ENCODE measurements around the gene MEI1. TPM values are rescaled to one million over a fixed set of nuclear protein-coding genes. Genes with fewer than 3 reads are reported as not detected.
"Not testable (repeated sequence)": the region's sequence is repeated elsewhere in the genome, so short reads cannot be mapped to it uniquely, and the experiment has no call there.

The MEI1 gene
- total RNA-seq, 2 donors from 2014 or later: 1.4 to 4.3 TPM

DNA sequence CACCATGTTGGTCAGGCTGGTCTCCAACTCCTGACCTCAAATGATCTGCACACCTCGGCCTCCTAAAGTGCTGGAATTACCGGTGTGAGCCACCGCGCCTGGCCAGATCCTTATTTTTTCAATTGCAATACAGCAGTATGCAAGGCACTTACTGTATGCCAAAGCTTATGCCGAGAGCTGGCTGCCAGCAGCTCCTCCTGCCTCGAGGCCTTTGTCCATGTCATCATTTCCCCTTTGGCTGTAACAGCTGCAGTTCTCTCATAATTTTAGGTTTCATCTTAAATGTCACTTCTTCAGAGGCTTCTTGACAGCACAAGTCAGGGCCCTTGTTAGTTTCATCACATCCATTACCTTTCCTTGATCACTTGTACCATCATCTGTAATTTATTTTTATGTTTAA is 132.1 kb downstream of the MEI1 start:
- intact Hi-C loops (cut with DNase I): no loop called here
- no peak for DNase-seq (ENCODE audit: low spot score)

DNA sequence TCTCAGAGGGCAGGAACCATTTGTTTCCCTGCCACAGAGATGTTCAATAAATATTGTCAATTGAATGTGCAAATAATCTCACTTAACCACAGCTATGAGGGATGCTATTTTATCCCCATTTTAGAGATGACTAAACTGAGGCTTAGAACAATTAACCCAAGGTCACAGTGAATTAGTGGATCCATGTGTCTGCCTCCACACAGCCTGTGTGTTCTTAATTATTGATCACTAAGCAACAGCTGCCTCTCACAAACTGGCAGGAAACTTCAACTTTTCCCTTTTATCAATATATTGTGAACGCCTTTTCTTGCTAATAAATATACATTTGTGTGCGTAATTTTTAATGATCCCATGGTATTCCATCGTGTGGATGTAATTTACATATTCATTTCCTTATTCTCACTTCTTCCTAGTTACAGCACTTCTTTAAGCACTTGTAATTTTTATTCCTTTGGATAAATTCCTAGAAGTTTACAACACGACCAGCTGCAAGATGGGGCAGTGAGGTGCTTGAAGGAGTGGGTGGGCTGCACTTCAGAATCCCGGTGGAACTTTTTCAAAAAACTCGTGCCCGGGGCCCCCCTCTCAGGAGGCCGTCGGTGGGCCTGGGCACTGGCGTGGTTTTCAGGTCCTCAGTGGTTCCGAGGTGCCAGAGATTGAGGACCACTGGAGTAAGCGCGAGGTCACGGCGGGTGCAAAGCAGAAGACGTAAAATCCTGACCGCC is 132.7 kb downstream of the MEI1 start:
- intact Hi-C loops (cut with DNase I): no loop called here
- no peak for DNase-seq (ENCODE audit: low spot score)

DNA sequence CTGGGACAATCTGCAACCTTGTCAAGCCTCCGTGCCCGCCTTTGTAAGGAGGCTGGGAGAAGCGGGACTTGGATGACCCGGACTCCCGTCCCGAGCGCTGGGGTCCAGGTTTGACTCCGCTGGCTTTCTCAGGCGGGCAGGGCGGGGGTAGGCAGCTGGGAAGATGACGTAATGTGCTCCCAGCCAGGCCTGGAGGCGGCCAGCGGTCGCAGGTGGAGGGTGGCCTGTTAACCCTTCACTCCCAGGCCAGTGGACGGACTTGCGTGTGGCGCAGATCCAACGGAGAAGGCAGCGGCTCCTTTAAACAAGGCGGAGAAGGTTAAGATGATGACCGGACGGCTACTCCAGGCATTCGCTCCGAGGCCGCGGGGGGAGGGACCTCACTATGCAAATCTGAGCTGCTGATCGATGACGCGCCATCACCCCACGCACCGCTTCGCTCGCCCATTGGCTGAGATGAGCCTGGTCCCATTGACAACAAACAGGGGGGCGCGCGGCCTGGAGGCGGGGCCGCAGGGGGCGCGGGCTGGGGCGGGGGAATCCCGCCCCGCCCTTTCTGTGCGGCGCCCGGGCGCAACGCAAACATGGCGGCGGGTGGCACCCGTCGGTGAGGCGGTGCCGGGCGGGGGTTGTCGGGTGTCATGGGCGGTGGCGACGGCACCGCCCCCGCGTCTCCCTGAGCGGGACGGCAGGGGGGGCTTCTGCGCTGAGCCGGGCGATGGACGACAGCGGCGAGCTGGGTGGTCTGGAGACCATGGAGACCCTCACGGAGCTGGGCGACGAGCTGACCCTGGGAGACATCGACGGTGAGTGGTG is 133.5 kb downstream of the MEI1 start, which contains the start of gene SREBF2:
SREBF2 (plus strand) TSS at position 553 of the 816 bp plus-strand sequence; CDS start at position 719, 166 bp downstream.
- intact Hi-C loops (cut with DNase I): no loop called here
- peak; percentile 100 for DNase-seq (ENCODE audit: low spot score)

DNA sequence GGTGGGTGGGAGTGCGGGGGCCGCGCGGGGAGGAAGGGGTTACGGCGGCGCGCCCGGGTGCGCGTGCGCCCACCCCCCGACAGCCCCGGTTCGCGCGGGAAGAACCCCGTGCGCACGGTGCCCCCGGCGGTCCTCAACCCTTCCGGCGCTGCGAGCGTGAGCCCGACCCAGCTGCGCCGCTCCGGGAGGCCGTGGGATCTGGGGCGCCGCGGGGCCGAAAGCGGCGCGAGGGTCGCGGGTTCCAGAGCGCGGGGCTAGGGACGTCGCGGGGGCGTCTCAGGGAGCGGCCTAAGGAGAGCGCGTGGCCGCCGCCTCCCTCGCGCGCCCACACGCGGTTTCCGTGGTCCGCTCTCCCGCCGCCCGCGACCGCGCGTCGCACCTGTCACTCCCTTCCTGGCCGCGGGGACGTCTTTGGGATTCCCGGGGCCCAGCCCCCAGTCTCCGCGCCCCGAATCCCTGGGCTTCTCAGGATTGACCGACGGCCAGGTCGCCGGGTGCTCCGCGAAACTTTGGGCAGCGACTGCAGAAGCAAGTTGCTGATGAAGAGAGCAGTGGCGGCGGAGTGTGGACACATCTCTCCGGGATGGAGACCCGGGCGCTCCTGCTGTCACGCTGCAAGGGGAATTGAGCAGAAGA is 134.2 kb downstream of the MEI1 start:
- peak; percentile 84 for DNase-seq (ENCODE audit: low spot score)
- intact Hi-C loops (cut with DNase I): no loop called here

DNA sequence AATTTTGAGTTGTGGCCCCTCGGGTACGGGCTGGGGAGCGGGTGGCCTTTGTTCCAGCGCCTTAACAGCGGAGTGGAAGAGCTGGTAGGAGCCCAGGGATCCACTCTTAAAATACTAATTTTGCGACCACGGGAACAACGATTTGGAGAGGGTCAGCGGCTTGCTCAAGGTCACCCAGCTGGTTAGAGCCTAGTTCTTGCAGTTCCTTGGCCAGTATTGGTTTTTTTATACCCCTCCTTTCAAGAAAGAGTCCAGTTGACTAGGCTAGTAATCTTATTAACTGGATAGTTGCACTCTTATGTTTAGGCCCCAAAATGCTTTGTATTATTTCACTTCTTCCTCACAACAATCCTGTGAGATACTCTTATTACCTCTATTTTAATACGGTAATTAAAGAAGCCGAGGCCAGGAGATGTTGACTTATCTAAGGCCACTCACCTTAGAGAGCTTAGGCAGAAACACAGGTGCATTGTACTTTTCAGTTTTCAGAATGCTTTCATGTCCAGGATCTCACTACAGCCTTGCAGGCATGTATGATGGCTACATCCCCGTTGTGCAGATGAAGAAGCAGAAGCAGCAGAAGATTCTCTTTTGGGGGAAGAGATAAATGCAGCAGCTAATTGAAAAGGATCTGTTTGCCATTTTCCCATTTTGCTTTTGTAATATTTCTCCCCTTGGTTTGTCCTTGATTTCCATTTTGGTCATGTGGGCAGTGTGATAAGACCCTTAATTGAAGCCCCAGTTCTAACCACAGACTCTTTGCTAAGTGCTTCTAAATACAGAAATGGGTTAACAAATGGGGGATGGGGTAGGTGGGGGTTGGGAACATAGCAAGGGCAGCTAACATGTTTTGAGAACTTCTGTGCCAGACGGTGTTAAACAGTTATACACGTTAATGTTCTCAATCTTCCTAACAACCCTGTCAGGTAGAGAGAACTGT is 135.0 kb downstream of the MEI1 start:
- no peak for DNase-seq (ENCODE audit: low spot score)
- intact Hi-C loops (cut with DNase I): no loop called here

DNA sequence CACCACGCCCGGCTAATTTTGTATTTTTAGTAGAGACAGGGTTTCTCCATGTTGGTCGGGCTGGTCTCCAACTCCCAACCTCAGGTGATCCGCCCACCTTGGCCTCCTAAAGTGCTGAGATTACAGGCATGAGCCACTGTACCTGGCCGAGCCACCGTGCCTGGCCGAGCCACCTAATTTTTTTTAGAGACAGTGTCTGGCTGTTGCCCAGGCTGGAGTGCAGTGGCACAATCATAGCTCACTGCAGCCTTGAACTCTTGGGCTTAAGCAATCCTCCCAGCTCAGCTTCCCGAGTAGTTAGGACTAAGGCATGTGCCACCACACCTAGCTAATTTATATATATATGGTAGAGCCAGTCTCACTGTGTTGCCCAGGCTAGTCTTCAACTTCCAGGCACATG is 136.2 kb downstream of the MEI1 start:
- not testable (repeated sequence) for DNase-seq (ENCODE audit: low spot score)
- intact Hi-C loops (cut with DNase I): loop anchor here in 1 of 2 donors (5.0 kb wide), 1 partner anchor 1362 kb away; no protein-coding TSS in a partner anchor

DNA sequence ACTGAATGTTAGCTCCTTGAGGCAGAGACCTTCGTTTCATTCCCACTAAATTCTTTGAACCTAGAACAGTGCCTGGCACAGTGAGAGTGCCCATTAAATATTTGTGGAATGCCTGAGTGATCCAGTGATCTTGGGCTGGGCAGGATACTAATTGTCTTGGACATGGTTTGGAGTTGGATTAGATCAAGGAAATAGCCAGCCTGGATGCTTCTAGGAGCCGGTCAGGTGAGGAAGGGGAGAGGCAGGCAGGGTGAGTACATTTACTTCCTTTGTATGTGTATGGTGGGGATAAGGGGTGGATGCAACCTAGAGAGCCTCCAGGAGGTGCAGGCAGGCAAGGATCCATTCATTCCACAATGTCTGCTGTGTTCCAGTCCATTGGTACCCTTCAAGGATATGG is 137.2 kb downstream of the MEI1 start:
- no peak for DNase-seq (ENCODE audit: low spot score)
- intact Hi-C loops (cut with DNase I): loop anchor here in 1 of 2 donors (5.0 kb wide), 1 partner anchor 1361 kb away; no protein-coding TSS in a partner anchor

DNA sequence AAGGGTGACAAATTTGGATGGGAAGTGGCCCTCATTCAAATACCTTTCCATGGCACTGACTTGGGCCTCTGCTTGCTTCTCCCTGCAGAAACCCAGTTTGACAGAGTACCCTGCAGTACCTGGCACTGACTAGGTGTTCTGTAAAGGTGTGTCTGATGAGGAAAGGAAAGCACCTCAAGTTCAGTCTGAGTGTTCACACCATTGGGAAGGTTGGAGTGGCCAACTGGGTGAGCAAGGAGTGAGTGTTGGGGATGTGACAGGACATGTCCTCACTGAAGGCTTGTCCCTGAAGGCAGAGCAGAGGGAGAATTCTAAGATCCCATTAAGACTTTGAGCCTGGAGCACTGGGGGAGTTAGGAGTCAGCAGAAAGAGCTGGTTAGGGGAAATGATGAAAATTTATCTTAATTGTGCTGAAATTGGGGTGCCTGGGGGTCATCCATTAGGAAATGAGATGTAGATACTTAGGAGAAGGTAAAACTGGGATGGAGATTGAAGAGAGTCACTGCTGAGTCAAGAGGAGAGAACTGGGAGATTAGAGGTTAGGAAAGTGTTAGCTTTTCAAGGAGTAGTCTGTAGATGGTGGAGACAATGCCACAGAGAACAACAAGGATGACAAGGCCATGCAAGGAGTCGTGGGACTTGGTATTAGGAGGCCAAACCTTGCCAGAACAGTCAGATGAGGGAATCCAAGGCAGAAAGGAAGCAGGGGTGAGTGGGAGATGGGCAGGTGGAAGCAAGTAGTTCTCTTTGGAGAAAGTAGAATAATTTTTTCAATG is 139.7 kb downstream of the MEI1 start:
- intact Hi-C loops (cut with DNase I): loop anchor here in 1 of 2 donors (5.0 kb wide), 1 partner anchor 1358 kb away; no protein-coding TSS in a partner anchor
- no peak for DNase-seq (ENCODE audit: low spot score)

DNA sequence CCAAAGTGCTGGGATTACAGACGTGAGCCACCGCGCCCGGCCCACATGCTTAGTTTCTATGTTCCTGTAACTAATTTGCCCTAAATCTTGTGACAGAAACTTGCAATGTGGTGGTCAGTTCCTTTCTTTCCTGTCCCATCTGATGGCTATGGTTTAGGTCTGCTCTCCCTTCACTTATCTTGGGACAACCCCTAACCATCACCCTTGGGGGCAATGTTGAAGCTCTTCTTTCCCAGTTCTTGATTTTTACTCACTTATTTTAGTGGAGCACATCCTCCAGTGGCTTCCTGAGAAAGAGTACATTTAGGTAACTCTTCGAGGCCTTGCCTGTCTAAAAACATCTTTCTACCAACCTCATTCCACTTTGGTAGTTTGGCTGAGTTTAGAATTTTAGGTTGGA is 140.9 kb downstream of the MEI1 start:
- no peak for DNase-seq (ENCODE audit: low spot score)
- intact Hi-C loops (cut with DNase I): no loop called here

DNA sequence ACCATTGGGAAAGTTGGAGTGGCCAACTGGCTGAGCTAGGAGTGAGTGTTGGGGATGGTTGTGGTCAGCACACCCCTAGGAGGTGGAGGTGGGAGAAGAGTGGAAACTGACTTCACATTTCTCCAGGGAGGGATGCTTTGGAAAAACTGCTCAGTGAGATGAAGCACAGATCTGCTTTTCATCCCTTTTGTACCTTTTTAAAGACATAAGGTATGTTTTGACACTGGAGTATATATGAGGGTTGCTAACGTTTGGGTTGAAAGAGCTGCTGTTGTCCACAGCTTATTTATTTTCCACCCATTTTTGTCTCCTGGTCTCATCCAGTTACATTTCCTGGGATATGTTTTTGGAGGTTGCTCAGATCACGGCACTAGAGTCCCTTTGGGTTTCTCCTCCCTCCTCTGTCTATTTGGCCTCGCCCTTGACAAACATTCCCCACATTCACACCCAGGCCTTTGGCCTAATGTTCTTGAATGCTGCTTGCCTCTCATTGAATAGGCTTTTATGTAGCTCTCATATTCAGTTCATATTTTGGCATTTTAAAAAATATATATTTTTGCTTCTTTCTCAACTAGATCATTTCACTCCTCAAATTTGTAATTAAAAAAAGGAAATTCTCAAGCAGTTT is 141.9 kb downstream of the MEI1 start:
- DNase-seq (ENCODE audit: low spot score): no peak
- intact Hi-C loops (cut with DNase I): no loop called here

DNA sequence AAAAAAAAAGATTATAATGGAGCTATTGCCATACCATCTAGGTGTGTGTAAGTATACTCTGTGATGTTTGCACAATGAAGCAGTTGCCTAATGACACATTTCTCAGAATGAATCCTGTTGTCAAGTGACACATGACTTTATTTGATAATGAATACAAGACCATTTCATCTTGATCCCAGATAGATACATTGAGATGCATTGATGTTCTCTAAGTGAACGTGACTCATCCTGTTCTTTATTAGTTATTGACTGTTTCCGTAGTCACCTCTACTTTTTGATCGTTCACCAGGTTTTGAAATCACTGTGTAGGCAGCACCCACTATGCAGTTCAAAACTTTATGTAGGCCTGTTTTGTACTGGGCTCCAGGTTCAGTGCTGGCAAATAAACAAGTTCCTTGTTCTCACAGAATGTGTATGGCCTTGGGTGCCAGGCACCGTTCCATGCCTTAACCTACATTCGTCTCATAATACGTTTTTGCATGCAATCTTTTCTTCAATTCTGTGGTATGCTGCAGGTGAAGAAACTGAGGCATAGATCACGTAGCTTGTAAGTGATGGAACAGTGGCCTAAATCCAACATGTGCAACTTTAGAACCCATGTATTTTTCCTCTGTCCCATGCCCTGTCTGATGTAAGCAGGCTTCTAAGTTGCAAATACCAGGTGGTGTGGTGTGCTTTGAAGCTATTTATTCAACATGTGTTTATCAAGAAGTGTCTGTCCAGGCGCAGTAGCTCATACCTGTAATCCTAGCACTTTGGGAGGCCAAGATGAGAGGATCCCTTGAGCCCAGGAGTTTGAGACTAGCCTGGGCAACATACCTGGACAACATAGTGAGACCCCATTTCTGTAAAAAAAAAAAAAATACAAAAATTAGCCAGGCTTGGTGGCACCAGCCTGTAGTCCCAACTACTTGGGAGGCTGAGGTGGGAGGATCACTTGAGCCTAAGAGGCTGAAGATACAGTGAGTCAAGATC is 144.0 kb downstream of the MEI1 start:
- no peak for DNase-seq (ENCODE audit: low spot score)

DNA sequence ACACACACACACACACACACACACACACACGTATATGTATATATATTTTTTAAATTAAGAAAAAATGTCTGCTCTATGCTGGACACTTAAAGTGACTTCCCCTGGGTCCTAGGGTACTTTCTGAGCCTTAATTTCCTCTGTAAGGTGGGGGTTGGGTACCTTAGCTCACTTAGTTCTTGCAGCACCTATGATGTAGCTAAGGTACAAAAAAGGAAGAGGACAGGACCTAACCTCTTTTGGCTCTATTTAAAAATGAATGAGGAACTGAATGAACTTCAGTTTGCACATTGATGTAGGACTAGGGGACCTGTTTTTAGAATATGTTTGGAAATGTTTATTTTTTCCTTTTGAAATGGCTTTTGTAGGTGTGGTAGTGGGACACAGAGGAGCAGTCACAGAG is 144.7 kb downstream of the MEI1 start:
- intact Hi-C loops (cut with DNase I): no loop called here
- DNase-seq (ENCODE audit: low spot score): no peak

More for the DNA sequence above, 144.0 kb downstream of the MEI1 start:
- intact Hi-C loops (cut with DNase I): no loop called here

DNA sequence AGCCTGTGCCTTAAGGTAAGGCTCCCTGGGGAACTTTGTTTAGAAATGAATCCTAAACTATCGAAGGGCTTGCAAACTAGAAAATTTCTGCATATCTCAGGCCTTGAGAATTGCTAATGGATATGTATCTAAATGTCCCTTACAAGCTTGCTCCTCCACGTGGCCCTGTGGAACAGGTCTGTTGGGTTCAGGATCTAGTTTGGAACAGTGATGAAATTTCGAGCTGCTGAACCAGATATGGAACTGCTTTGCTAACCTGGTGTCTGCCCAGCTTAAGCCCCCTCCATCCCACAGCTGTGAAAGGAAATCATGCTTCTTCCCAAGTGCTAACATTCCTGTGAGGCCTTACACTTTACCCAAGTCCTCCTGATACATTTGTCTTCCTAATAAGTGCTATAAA is 145.2 kb downstream of the MEI1 start:
- DNase-seq (ENCODE audit: low spot score): no peak
- intact Hi-C loops (cut with DNase I): no loop called here

DNA sequence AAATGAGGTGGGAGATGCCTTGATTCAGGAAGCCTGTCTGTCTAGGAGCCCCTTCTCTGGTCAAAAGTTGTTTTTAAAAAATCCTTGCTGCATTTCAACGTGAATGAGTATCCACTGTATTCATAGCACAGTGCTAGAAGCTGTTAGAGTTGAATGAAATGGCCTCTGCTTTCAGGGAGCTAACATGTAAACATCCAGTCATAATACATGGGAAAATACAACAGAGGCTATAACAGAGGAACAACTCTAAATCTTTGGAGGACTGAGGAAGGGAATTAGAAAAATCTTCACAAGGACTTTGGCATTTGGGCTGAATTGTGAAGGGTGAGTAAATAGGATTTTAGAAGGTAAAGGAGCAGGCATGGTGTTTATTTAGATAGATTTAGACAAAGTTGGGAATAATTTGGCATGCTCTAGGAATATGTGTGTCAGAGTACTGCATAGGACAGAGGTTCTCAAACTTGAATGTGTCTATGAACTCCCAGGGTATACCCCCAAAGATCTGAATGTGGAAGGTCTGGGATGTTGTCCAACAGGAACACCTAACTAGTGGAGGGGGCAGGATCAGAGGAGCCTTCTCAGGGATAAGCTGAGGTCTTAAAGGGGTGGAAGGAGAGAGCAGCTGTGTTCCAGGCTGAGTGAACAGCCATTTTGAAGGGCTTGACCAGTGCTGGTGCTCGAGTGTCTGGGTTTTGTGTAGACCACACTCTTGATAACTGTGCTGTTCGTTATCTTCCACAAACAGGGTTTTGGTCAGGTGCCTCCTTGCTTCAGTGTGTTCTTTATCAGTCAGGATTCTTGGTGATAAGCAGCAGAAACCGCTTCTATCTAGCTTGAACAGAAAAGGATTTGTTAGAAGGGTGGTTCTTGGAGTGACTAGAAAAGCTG is 146.3 kb downstream of the MEI1 start:
- intact Hi-C loops (cut with DNase I): no loop called here
- DNase-seq (ENCODE audit: low spot score): no peak

DNA sequence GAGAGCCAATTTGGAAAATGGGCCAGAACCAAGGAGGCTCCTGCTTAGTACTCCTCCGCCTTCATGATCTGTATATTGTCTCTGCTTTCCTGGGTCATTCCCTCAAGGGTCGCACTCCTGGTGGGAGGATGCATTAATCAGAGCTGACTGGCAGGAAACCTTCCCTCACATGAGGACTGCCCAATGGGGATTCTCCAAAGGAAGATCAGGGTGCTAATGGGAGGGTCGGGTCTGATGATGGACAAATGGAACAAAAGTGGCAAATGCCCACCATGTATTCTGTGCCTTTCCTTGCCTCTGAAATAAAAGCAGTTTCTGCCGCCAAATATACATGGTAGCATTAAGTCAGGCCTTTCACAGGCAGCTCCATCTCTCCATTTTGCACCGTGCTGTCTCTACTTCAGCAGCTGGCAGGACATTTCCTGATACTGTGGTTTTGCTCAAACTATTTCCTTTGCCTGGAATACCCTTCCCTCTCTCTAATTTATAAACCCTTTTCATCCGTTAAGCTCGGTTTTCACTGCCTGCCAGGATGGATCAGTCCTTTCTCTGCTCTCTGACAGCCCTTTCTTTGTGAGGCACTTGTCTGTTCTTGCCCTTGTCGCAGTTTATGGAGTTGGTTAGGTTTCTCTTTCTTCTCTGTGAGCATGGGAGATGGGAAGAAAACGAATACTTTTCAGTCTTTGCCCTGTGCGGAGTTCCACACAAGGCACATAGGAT is 147.1 kb downstream of the MEI1 start:
- DNase-seq (ENCODE audit: low spot score): no peak
- intact Hi-C loops (cut with DNase I): no loop called here

All from posterior vena cava (tissue), 2 donors.